ENCODE results near the gene HOXB8.

DNA sequence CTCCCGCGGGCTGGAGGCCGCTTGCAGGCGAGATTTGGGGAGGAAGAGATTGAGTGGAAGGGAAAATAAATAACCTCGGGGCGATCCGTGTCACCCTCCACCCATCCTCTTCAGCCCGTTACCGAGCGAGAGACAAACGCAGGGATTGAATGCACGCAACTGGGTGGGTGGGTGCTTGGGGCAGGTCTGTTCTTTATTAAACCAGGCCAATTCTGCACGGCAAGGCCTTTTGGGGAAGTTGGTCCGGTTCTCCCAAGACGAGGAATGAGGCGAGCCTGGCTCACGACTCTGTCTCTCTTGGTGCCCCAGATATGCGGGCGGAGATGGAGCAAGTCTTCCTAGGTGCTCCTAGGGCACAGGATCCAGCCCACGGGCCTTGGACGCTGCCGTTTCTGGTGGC lies 3.9 kb downstream of the HOXB8 start:
- TF ChIP-seq CTCF (IDR thresholded peaks at IDR 0.05 in 8 of 11, conservative IDR thresholded peaks at IDR 0.05 in 3 of 11) (no peak), POLR2A (IDR thresholded peaks at IDR 0.05) (no peak), POLR2AphosphoS5 (IDR thresholded peaks at IDR 0.05) (no peak)
